GM23338 (cell line): Measurements from ENCODE around the gene HEPACAM2. TPM values are rescaled to one million over a fixed set of nuclear protein-coding genes. Genes with fewer than 3 reads are reported as not detected.
A peak's percentile ranks its signal among the peaks of the same experiment; 100 is the strongest.

ENCODE experiments used
- ATAC-seq: fragments of 200-7000 bp; cut with Tn5 transposase; 3 replicates; pipeline ENCODE4 v1.9.1; 2020
- DNase-seq: peaks from one replicate; pipeline ENCODE4 v3.0.0-alpha.2; 2015; ENCODE audit warnings: low spot score
- H2AFZ ChIP-seq: fragments of 200-600 bp; sonication (generic); 2 replicates; pipeline ENCODE4 v1.8.0; 2016; ENCODE audit warnings: antibody characterized with exemption, mild to moderate bottlenecking, moderate library complexity
- H3F3A ChIP-seq: fragments of 200-600 bp; sonication (generic); replicated peaks from 2 replicates; pipeline ENCODE4 v1.8.0; 2017; ENCODE audit warnings: antibody characterized with exemption, mixed run types, low read depth
- H3K27ac ChIP-seq: fragments of 200-600 bp; sonication (generic); 2 replicates; pipeline ENCODE4 v1.6.1; 2016; ENCODE audit warnings: low read depth
- H3K27me3 ChIP-seq: fragments of 200-600 bp; sonication (generic); 2 replicates; pipeline ENCODE4 v1.8.0; 2016; ENCODE audit warnings: mild to moderate bottlenecking, mixed run types, moderate library complexity; ENCODE audit not compliant: insufficient read depth
- H3K36me3 ChIP-seq: fragments of 200-600 bp; sonication (generic); 2 replicates; pipeline ENCODE4 v1.8.0; 2016; ENCODE audit warnings: mild to moderate bottlenecking; ENCODE audit not compliant: insufficient read depth
- H3K4me1 ChIP-seq: fragments of 200-600 bp; sonication (generic); 2 replicates; pipeline ENCODE4 v1.8.0; 2016; ENCODE audit warnings: mild to moderate bottlenecking, moderate library complexity; ENCODE audit not compliant: insufficient read depth
- H3K4me2 ChIP-seq: fragments of 200-600 bp; sonication (generic); 2 replicates; pipeline ENCODE4 v1.7.1; 2017; ENCODE audit warnings: mixed run types
- H3K4me3 ChIP-seq: fragments of 200-600 bp; sonication (generic); 2 replicates; pipeline ENCODE4 v1.6.1; 2016; ENCODE audit warnings: mixed run types
- H3K79me2 ChIP-seq: fragments of 200-600 bp; sonication (generic); replicated peaks from 2 replicates; pipeline ENCODE4 v1.8.0; 2017; ENCODE audit warnings: mild to moderate bottlenecking; ENCODE audit not compliant: insufficient read depth
- H3K9me2 ChIP-seq: fragments of 200-600 bp; sonication (generic); 2 replicates; pipeline ENCODE4 v1.8.0; 2017; ENCODE audit not compliant: insufficient read depth
- H4K20me1 ChIP-seq: fragments of 200-600 bp; sonication (generic); replicated peaks from 2 replicates; pipeline ENCODE4 v1.8.0; 2017; ENCODE audit warnings: mild to moderate bottlenecking; ENCODE audit not compliant: insufficient read depth
- H3K27ac Mint-ChIP-seq: 2 replicates; pipeline ENCODE4 v1.8.0; 2020; ENCODE audit warnings: inconsistent platforms, mild to moderate bottlenecking, moderate library complexity, mixed read lengths
- H3K27me3 Mint-ChIP-seq: 3 replicates; pipeline ENCODE4 v1.8.0; 2022; ENCODE audit warnings: low read depth, mild to moderate bottlenecking, moderate library complexity, mixed read lengths, inconsistent platforms; ENCODE audit not compliant: insufficient read depth, poor library complexity
- H3K36me3 Mint-ChIP-seq: 3 replicates; pipeline ENCODE4 v1.8.0; 2021; ENCODE audit warnings: low read depth, mild to moderate bottlenecking, inconsistent platforms, moderate library complexity, mixed read lengths
- H3K4me1 Mint-ChIP-seq: 3 replicates; pipeline ENCODE4 v1.8.0; 2020; ENCODE audit warnings: mild to moderate bottlenecking, inconsistent platforms, mixed read lengths
- H3K4me3 Mint-ChIP-seq: 3 replicates; pipeline ENCODE4 v1.8.0; 2021; ENCODE audit warnings: moderate library complexity, mild to moderate bottlenecking, inconsistent platforms, mixed read lengths
- H3K9me3 Mint-ChIP-seq: 3 replicates; pipeline ENCODE4 v1.8.0; 2020; ENCODE audit warnings: moderate library complexity, mild to moderate bottlenecking, inconsistent platforms, mixed read lengths
- CREB1 ChIP-seq: fragments of 250-450 bp; sonication (Bioruptor Pico); IDR thresholded peaks from 2 replicates; pipeline ENCODE4 v1.5.0; 2020; ENCODE audit warnings: low read depth, mild to moderate bottlenecking, moderate library complexity
- EZH2 ChIP-seq: fragments of 200-600 bp; sonication (generic); IDR thresholded peaks from one replicate; pipeline ENCODE4 v1.8.0; 2017; ENCODE audit warnings: antibody characterized with exemption, mild to moderate bottlenecking, low read depth; ENCODE audit not compliant: unreplicated experiment
- EZH2phosphoT487 ChIP-seq: fragments of 200-600 bp; sonication (generic); IDR thresholded peaks from one replicate; pipeline ENCODE4 v1.8.1; 2018; ENCODE audit warnings: antibody characterized with exemption; ENCODE audit not compliant: unreplicated experiment
- JUNB ChIP-seq: IDR thresholded peaks from one replicate; pipeline ENCODE4 v1.6.1; 2016; ENCODE audit warnings: antibody characterized with exemption; ENCODE audit not compliant: unreplicated experiment
- NANOG ChIP-seq: IDR thresholded peaks from 2 replicates; pipeline ENCODE4 v1.6.1; 2016; ENCODE audit warnings: antibody characterized with exemption, borderline replicate concordance
- POLR2AphosphoS5 ChIP-seq: IDR thresholded peaks from 2 replicates; pipeline ENCODE4 v1.6.1; 2016; ENCODE audit warnings: antibody characterized with exemption, low read depth
- STAT1 ChIP-seq: IDR thresholded peaks from one replicate; pipeline ENCODE4 v1.6.1; 2016; ENCODE audit warnings: antibody characterized with exemption; ENCODE audit not compliant: unreplicated experiment
- ZNF114 ChIP-seq: fragments of 250-450 bp; sonication (Bioruptor Pico); IDR thresholded peaks from 2 replicates; pipeline ENCODE4 v1.5.0; 2020; ENCODE audit warnings: mild to moderate bottlenecking, moderate library complexity
- ZNF331 ChIP-seq: fragments of 250-450 bp; sonication (Bioruptor Pico); IDR thresholded peaks from 2 replicates; pipeline ENCODE4 v1.5.0; 2020; ENCODE audit warnings: low read depth, mild to moderate bottlenecking, moderate library complexity
- polyA plus RNA-seq: library from polyadenylated mRNA; unstranded; fragments of >200 nt; fragmentation: Nextera tagmentation; extraction: Ambion mirVana; gene quantifications from 2 replicates; pipeline ENCODE4 v1.2.1, GENCODE V29; 2016
- total RNA-seq: library from RNA; depleted of rRNA; stranded (reverse); fragments of >200 nt; shearing (Covaris generic); gene quantifications from 2 replicates; pipeline ENCODE4 v1.2.3, GENCODE V29; 2014
- TF ChIP-seq, protein P1 (sequence below), 2 experiments: fragments of 200-600 bp in 1 of 2; sonication (generic) in 1 of 2; conservative IDR thresholded peaks; 2 replicates each; pipeline versions ENCODE4 v1.5.1 to v1.6.1; 2016 to 2017; ENCODE audit warnings: antibody characterized with exemption in 2 of 2, low read depth in 2 of 2, mild to moderate bottlenecking in 2 of 2, moderate library complexity in 1 of 2
- TF ChIP-seq, protein P2 (sequence below): IDR thresholded peaks from one replicate; pipeline ENCODE4 v1.6.1; 2018; ENCODE audit warnings: antibody characterized with exemption; ENCODE audit not compliant: unreplicated experiment
- TF ChIP-seq, protein P3 (sequence below): IDR thresholded peaks from 2 replicates; pipeline ENCODE4 v1.6.1; 2016; ENCODE audit warnings: antibody characterized with exemption
- TF ChIP-seq, protein P4 (sequence below): fragments of 250-450 bp; sonication (Bioruptor Pico); IDR thresholded peaks from 2 replicates; pipeline ENCODE4 v1.5.0; 2020; ENCODE audit warnings: mild to moderate bottlenecking, moderate library complexity

HEPACAM2 gene
- total and polyA plus RNA-seq, 2 experiments from 2014 or later = not detected

DNA sequence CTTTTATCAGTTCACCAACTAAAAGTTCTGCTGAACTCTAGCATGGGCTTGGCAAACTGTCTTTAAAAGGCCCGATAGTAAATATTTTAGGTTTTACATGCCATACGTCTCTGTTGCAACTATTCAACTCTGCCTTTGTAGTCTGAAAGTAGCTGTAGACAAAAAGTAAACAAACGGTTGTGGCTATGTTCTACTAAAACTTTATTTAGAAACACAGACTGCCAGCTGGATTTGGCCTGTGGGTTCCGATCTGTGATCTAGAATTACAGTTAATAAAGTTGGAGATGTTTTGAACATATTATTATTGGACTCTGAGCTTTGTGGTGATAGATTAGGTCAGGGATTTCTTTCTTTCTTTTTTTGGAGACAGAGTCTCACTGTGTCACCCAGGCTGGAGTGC is 39.0 kb upstream of the HEPACAM2 start:
- Mint-ChIP-seq H3K36me3 (no peaks in the 10 kb centered on the region), H3K27me3 (no peaks in the 10 kb centered on the region), H3K27ac (peak overlapping the region; percentile 78), H3K4me3 (no peak overlapping the region), H3K4me1 (peaks cover 5% of the 10 kb centered on the region; the same call in 1 of the 3 replicates), H3K9me3 (no peaks in the 10 kb centered on the region; the same call in 2 of the 3 replicates)
- H4K20me1 ChIP-seq = no peaks in the 10 kb centered on the region
- H3F3A ChIP-seq = no peaks in the 10 kb centered on the region
- H2AFZ ChIP-seq = no peak overlapping the region
- H3K4me2 ChIP-seq = no peak overlapping the region
- H3K27me3 ChIP-seq = no peaks in the 10 kb centered on the region
- ATAC-seq (no peak), DNase-seq (no peak)
- no peak overlapping the region for H3K4me3 ChIP-seq
- H3K4me1 ChIP-seq = no peaks in the 10 kb centered on the region
- H3K36me3 ChIP-seq = no peaks in the 10 kb centered on the region
- no peaks in the 10 kb centered on the region for H3K79me2 ChIP-seq
- TF ChIP-seq POLR2AphosphoS5 (no peak), ZNF114 (CRISPR knock-in tag) (no peak), JUNB (no peak), CREB1 (CRISPR knock-in tag) (no peak), ZNF331 (no peak), EZH2phosphoT487 (no peak), NANOG (no peak), EZH2 (no peak), STAT1 (no peak)
- TF ChIP-seq, protein P1, sequence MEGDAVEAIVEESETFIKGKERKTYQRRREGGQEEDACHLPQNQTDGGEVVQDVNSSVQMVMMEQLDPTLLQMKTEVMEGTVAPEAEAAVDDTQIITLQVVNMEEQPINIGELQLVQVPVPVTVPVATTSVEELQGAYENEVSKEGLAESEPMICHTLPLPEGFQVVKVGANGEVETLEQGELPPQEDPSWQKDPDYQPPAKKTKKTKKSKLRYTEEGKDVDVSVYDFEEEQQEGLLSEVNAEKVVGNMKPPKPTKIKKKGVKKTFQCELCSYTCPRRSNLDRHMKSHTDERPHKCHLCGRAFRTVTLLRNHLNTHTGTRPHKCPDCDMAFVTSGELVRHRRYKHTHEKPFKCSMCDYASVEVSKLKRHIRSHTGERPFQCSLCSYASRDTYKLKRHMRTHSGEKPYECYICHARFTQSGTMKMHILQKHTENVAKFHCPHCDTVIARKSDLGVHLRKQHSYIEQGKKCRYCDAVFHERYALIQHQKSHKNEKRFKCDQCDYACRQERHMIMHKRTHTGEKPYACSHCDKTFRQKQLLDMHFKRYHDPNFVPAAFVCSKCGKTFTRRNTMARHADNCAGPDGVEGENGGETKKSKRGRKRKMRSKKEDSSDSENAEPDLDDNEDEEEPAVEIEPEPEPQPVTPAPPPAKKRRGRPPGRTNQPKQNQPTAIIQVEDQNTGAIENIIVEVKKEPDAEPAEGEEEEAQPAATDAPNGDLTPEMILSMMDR (conservative IDR thresholded peaks at IDR 0.05; ENCODE audit: low read depth in 2 of 2) = no peak
- TF ChIP-seq, protein P2, sequence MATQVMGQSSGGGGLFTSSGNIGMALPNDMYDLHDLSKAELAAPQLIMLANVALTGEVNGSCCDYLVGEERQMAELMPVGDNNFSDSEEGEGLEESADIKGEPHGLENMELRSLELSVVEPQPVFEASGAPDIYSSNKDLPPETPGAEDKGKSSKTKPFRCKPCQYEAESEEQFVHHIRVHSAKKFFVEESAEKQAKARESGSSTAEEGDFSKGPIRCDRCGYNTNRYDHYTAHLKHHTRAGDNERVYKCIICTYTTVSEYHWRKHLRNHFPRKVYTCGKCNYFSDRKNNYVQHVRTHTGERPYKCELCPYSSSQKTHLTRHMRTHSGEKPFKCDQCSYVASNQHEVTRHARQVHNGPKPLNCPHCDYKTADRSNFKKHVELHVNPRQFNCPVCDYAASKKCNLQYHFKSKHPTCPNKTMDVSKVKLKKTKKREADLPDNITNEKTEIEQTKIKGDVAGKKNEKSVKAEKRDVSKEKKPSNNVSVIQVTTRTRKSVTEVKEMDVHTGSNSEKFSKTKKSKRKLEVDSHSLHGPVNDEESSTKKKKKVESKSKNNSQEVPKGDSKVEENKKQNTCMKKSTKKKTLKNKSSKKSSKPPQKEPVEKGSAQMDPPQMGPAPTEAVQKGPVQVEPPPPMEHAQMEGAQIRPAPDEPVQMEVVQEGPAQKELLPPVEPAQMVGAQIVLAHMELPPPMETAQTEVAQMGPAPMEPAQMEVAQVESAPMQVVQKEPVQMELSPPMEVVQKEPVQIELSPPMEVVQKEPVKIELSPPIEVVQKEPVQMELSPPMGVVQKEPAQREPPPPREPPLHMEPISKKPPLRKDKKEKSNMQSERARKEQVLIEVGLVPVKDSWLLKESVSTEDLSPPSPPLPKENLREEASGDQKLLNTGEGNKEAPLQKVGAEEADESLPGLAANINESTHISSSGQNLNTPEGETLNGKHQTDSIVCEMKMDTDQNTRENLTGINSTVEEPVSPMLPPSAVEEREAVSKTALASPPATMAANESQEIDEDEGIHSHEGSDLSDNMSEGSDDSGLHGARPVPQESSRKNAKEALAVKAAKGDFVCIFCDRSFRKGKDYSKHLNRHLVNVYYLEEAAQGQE = no peak
- TF ChIP-seq, protein P3, sequence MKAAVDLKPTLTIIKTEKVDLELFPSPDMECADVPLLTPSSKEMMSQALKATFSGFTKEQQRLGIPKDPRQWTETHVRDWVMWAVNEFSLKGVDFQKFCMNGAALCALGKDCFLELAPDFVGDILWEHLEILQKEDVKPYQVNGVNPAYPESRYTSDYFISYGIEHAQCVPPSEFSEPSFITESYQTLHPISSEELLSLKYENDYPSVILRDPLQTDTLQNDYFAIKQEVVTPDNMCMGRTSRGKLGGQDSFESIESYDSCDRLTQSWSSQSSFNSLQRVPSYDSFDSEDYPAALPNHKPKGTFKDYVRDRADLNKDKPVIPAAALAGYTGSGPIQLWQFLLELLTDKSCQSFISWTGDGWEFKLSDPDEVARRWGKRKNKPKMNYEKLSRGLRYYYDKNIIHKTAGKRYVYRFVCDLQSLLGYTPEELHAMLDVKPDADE = no peak
- TF ChIP-seq, protein P4, sequence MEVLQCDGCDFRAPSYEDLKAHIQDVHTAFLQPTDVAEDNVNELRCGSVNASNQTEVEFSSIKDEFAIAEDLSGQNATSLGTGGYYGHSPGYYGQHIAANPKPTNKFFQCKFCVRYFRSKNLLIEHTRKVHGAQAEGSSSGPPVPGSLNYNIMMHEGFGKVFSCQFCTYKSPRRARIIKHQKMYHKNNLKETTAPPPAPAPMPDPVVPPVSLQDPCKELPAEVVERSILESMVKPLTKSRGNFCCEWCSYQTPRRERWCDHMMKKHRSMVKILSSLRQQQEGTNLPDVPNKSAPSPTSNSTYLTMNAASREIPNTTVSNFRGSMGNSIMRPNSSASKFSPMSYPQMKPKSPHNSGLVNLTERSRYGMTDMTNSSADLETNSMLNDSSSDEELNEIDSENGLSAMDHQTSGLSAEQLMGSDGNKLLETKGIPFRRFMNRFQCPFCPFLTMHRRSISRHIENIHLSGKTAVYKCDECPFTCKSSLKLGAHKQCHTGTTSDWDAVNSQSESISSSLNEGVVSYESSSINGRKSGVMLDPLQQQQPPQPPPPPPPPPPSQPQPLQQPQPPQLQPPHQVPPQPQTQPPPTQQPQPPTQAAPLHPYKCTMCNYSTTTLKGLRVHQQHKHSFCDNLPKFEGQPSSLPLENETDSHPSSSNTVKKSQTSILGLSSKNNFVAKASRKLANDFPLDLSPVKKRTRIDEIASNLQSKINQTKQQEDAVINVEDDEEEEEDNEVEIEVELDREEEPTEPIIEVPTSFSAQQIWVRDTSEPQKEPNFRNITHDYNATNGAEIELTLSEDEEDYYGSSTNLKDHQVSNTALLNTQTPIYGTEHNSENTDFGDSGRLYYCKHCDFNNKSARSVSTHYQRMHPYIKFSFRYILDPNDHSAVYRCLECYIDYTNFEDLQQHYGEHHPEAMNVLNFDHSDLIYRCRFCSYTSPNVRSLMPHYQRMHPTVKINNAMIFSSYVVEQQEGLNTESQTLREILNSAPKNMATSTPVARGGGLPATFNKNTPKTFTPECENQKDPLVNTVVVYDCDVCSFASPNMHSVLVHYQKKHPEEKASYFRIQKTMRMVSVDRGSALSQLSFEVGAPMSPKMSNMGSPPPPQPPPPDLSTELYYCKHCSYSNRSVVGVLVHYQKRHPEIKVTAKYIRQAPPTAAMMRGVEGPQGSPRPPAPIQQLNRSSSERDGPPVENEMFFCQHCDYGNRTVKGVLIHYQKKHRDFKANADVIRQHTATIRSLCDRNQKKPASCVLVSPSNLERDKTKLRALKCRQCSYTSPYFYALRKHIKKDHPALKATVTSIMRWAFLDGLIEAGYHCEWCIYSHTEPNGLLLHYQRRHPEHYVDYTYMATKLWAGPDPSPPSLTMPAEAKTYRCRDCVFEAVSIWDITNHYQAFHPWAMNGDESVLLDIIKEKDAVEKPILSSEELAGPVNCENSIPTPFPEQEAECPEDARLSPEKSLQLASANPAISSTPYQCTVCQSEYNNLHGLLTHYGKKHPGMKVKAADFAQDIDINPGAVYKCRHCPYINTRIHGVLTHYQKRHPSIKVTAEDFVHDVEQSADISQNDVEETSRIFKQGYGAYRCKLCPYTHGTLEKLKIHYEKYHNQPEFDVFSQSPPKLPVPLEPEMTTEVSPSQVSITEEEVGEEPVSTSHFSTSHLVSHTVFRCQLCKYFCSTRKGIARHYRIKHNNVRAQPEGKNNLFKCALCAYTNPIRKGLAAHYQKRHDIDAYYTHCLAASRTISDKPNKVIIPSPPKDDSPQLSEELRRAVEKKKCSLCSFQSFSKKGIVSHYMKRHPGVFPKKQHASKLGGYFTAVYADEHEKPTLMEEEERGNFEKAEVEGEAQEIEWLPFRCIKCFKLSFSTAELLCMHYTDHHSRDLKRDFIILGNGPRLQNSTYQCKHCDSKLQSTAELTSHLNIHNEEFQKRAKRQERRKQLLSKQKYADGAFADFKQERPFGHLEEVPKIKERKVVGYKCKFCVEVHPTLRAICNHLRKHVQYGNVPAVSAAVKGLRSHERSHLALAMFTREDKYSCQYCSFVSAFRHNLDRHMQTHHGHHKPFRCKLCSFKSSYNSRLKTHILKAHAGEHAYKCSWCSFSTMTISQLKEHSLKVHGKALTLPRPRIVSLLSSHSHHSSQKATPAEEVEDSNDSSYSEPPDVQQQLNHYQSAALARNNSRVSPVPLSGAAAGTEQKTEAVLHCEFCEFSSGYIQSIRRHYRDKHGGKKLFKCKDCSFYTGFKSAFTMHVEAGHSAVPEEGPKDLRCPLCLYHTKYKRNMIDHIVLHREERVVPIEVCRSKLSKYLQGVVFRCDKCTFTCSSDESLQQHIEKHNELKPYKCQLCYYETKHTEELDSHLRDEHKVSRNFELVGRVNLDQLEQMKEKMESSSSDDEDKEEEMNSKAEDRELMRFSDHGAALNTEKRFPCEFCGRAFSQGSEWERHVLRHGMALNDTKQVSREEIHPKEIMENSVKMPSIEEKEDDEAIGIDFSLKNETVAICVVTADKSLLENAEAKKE = no peak
- H3K27ac ChIP-seq = no peak overlapping the region
- no peaks in the 10 kb centered on the region for H3K9me2 ChIP-seq
